K562 (cell line): ENCODE measurements around the gene NUP43. TPM values are rescaled to one million over a fixed set of nuclear protein-coding genes. Genes with fewer than 3 reads are reported as not detected.
A peak's percentile ranks its signal among the peaks of the same experiment; 100 is the strongest.
"Not testable (repeated sequence)": the region's sequence is repeated elsewhere in the genome, so short reads cannot be mapped to it uniquely, and the experiment has no call there.

Source experiments
- ATAC-seq: fragments of 200-7000 bp; cut with Tn5 transposase; 3 replicates; pipeline ENCODE4 v1.9.1; 2020; ENCODE audit warnings: moderate library complexity
- BruUV-seq: library from RNA; stranded (reverse); fragments of 400-500 nt; replicated peaks from 2 replicates; lab custom pipeline; 2021; lab: Mats Ljungman, UMichigan
- CTCF ChIA-PET: fragments of 300-600 bp; formaldehyde crosslinking; extraction: SDS; loops from one replicate; lab custom pipeline; 2021; ENCODE audit warnings: low intra/inter-chr PET ratio; lab: Yijun Ruan, JAX
- POLR2A ChIA-PET: fragments of 300-600, 350-650 bp; sonication (Branson Sonifier 250); formaldehyde crosslinking; extraction: SDS; loops from one replicate; lab custom pipeline; 2021; ENCODE audit warnings: antibody characterized with exemption, inconsistent platforms; lab: Yijun Ruan, JAX
- DNase-seq, 4 experiments: peaks; one replicate each; pipeline versions ENCODE4 v3.0.0 to v3.0.0-alpha.2; 2011 to 2018; ENCODE audit warnings: low spot score in 3 of 4, mixed read lengths in 3 of 4; ENCODE audit errors: extremely low read depth in 1 of 4
- FAIRE-seq: peaks from 2 replicates; lab custom pipeline; 2011; peaks lifted over from hg19 to GRCh38; lab: Jason Lieb, UNC
- H2AFZ ChIP-seq: 2 replicates; pipeline ENCODE4 v1.6.0; 2011; ENCODE audit warnings: low read depth, low read length, control low read depth, inconsistent platforms
- H3K27ac ChIP-seq: fragments of 200-600 bp; 3 replicates; pipeline ENCODE4 v1.8.0; 2011; ENCODE audit warnings: low read depth, mild to moderate bottlenecking, control low read depth, inconsistent platforms, low read length, moderate library complexity, mixed read lengths; ENCODE audit errors: extremely low read depth
- H3K27me3 ChIP-seq, 2 experiments: fragments of 300-600 bp in 1 of 2; 2 replicates in 1 of 2; 3 replicates in 1 of 2; pipeline versions ENCODE4 v1.6.0 to v1.8.0; 2011; ENCODE audit warnings: inconsistent platforms in 2 of 2, low read length in 2 of 2, mild to moderate bottlenecking in 1 of 2, mixed read lengths in 1 of 2, moderate library complexity in 1 of 2; ENCODE audit not compliant: control insufficient read depth in 2 of 2, insufficient read depth in 2 of 2
- H3K36me3 ChIP-seq: fragments of 300-600 bp; 3 replicates; pipeline ENCODE4 v1.8.0; 2011; ENCODE audit warnings: mild to moderate bottlenecking, low read length, inconsistent platforms; ENCODE audit not compliant: control insufficient read depth, insufficient read depth
- H3K4me1 ChIP-seq, 2 experiments: fragments of 200-600 bp in 1 of 2; replicated peaks in 1 of 2; 2 replicates in 1 of 2; 3 replicates in 1 of 2; pipeline versions ENCODE4 v1.5.1 to v1.8.0; 2011; ENCODE audit warnings: inconsistent platforms in 2 of 2, low read length in 2 of 2, mild to moderate bottlenecking in 1 of 2, mixed read lengths in 1 of 2, moderate library complexity in 1 of 2; ENCODE audit not compliant: control insufficient read depth in 2 of 2, insufficient read depth in 2 of 2
- H3K4me2 ChIP-seq: 2 replicates; pipeline ENCODE4 v1.6.1; 2011; ENCODE audit warnings: low read length, control low read depth, inconsistent platforms, mixed read lengths; ENCODE audit not compliant: insufficient read depth
- H3K4me3 ChIP-seq: fragments of 200-600 bp; sonication (generic), shearing (Covaris generic); 2 replicates; pipeline ENCODE4 v1.5.1; 2016; ENCODE audit warnings: control low read depth, inconsistent platforms
- H3K79me2 ChIP-seq: fragments of 200-600 bp; 3 replicates; pipeline ENCODE4 v1.8.0; 2011; ENCODE audit warnings: low read length, inconsistent platforms; ENCODE audit not compliant: control insufficient read depth, insufficient read depth
- H3K9ac ChIP-seq, 2 experiments: 2 replicates each; pipeline versions ENCODE4 v1.6.0 to v1.6.1; 2011; ENCODE audit warnings: low read depth in 2 of 2, low read length in 2 of 2, control low read depth in 1 of 2, inconsistent platforms in 1 of 2, mild to moderate bottlenecking in 1 of 2, mixed read lengths in 1 of 2; ENCODE audit not compliant: insufficient read depth in 1 of 2
- H3K9me1 ChIP-seq: one replicate; pipeline ENCODE4 v1.6.0; 2011; ENCODE audit warnings: inconsistent platforms, mild to moderate bottlenecking, low read length, moderate library complexity; ENCODE audit not compliant: control insufficient read depth, insufficient read depth
- H3K9me3 ChIP-seq: replicated peaks from 2 replicates; pipeline ENCODE4 v1.5.1; 2011; ENCODE audit warnings: low read depth, low read length, inconsistent platforms; ENCODE audit not compliant: control insufficient read depth, insufficient read depth
- H4K20me1 ChIP-seq: replicated peaks from 2 replicates; pipeline ENCODE4 v1.6.1; 2011; ENCODE audit warnings: low read length, inconsistent platforms, mixed read lengths; ENCODE audit not compliant: control insufficient read depth, insufficient read depth
- ARID1B ChIP-seq: fragments of 450-650 bp; IDR thresholded peaks from 2 replicates; pipeline ENCODE4 v1.6.1; 2016; ENCODE audit warnings: antibody characterized with exemption, mild to moderate bottlenecking, inconsistent platforms
- DACH1 ChIP-seq: fragments of 450-650 bp; IDR thresholded peaks from 2 replicates; pipeline ENCODE4 v1.6.1; 2018; ENCODE audit not compliant: partially characterized antibody
- WGBS: fragments of 100-300 bp; shearing (Covaris generic); methylation state at CpG from one replicate; pipeline ENCODE4 v1.1.6; 2016; ENCODE audit warnings: low coverage, mixed read lengths; ENCODE audit not compliant: insufficient coverage; ENCODE audit errors: missing lambda C conversion rate; 5-methylcytosine and 5-hydroxymethylcytosine counted together
- in situ Hi-C: fragments of 300-500 bp; cut with MboI; formaldehyde crosslinking; loops from 4 replicates; pipeline ENCODE4 v1.15.0; 2018; ENCODE audit warnings: inconsistent platforms, mixed read lengths
- intact Hi-C: fragments of 100-400 bp; cut with micrococcal nuclease; formaldehyde crosslinking; loops from 2 replicates; pipeline ENCODE4 v1.14.2; 2022
- polyA plus RNA-seq, 8 experiments: library from polyadenylated mRNA; depleted of rRNA in 4 of 8; stranded (reverse) in 5 of 8; unstranded in 3 of 8; fragments of >200 nt; fragmentation: Nextera tagmentation in 2 of 8; fragmentation: Illumina TruSeq in 1 of 8; extraction: Ambion mirVana in 2 of 8; extraction: Trizol in 1 of 8; gene quantifications; 2 replicates each; pipeline versions ENCODE4 v1.2.1 to v1.2.3, GENCODE V29; 2011 to 2014; ENCODE audit warnings: inconsistent platforms in 1 of 8, missing spikeins in 1 of 8
- total RNA-seq, 7 experiments: library from RNA; depleted of rRNA in 6 of 7; stranded (reverse); fragments of >200 nt in 6 of 7; fragmentation: Illumina TruSeq in 2 of 7; extraction: Trizol in 2 of 7; gene quantifications; 2 replicates each; pipeline versions ENCODE4 v1.2.1 to v1.2.3, GENCODE V29; 2011 to 2021; ENCODE audit warnings: low replicate concordance in 1 of 7
- TF ChIP-seq, protein P1 (sequence below): fragments of 250-450 bp; sonication (Bioruptor Pico); IDR thresholded peaks from 2 replicates; pipeline ENCODE4 v1.8.0; 2022; ENCODE audit warnings: moderate library complexity, mild to moderate bottlenecking, inconsistent platforms
- TF ChIP-seq, protein P2 (sequence below): fragments of 450-650 bp; IDR thresholded peaks from 2 replicates; pipeline ENCODE4 v1.6.1; 2018; ENCODE audit not compliant: partially characterized antibody

Gene NUP43
- total and polyA plus RNA-seq, 9 of the 15 experiments (the other 6 are each of a cell fraction or from before 2014, with no cell fraction given): 28.9 to 136 (median 67.4) TPM

DNA sequence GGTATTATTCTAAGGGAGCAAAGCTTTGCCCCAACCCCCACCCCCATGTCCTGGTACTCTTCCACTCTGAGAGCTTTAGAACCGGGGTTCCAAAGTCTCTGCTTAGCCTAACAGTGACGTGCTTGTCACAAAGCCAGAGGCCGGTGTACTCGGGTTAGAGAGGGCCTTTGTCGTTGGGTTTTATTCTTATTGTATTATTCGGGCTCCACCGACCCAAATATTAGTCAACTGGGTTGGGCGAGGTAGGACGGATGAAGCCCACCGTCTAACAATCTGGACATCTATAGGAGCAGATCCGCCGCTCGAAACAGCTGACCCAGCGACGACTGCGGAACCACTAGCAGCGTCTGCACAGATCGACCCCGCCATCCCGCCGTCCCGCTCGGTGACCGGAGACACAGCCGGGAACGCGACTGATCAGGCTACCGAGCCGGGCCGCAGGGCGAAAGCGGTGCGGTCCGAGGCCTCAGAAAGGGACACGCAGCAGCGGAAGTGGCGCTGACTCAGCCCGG lies 2.8 kb upstream of the NUP43 start (continued):
- TF ChIP-seq, protein P1, sequence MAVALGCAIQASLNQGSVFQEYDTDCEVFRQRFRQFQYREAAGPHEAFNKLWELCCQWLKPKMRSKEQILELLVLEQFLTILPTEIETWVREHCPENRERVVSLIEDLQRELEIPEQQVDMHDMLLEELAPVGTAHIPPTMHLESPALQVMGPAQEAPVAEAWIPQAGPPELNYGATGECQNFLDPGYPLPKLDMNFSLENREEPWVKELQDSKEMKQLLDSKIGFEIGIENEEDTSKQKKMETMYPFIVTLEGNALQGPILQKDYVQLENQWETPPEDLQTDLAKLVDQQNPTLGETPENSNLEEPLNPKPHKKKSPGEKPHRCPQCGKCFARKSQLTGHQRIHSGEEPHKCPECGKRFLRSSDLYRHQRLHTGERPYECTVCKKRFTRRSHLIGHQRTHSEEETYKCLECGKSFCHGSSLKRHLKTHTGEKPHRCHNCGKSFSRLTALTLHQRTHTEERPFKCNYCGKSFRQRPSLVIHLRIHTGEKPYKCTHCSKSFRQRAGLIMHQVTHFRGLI: peak; percentile 70; the same call in 1 of the 2 replicates
- TF ChIP-seq ARID1B: peak; percentile 36

DNA sequence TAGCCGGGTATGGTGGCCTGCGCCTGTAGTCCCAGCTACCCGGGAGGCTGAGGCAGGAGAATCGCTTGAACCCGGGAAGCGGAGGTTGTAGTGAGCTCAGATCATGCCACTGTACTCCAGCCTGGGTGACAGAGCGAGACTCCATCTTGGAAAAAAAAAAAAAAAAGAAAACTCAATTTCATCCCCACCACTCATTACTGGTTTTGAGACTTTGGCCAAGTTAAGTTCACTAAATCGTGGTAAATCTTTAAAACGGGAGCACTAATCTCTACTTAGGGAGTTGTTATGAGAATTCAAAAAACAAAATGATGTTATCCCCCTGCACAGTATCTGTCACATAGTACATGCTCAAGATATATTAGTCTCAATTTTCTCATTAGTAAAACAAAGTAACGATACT lies 1.1 kb downstream of the NUP43 start:
- H2AFZ ChIP-seq, H3K9me1 ChIP-seq, H4K20me1 ChIP-seq, BruUV-seq, FAIRE-seq, in situ Hi-C loops, CTCF ChIA-PET, H3K27me3 ChIP-seq, DNase-seq, H3K9me3 ChIP-seq, intact Hi-C loops, H3K27ac ChIP-seq, ATAC-seq: not testable (repeated sequence)
- Histone ChIP-seq H3K79me2 (peaks cover 42% of the 10 kb centered on the region), H3K4me3 (peak overlapping the region; percentile 69), H3K36me3 (peaks cover 41% of the 10 kb centered on the region), H3K9ac (peak overlapping the region in 1 of 2 experiments; percentile 89; a peak in 3 of 4 replicates), H3K4me2 (peak overlapping the region; percentile 95), H3K4me1 (peaks cover 10 to 14% of the 10 kb centered on the region in 2 experiments)
- WGBS: 51% methylated on average over 8 of the region's 10 CpGs
- POLR2A ChIA-PET: interaction anchor here (0.9 to 1.1 kb wide), 3 partner anchors 11 to 78 kb away, joined by 3 read pairs; no protein-coding TSS in a partner anchor
- TF ChIP-seq, protein P2, sequence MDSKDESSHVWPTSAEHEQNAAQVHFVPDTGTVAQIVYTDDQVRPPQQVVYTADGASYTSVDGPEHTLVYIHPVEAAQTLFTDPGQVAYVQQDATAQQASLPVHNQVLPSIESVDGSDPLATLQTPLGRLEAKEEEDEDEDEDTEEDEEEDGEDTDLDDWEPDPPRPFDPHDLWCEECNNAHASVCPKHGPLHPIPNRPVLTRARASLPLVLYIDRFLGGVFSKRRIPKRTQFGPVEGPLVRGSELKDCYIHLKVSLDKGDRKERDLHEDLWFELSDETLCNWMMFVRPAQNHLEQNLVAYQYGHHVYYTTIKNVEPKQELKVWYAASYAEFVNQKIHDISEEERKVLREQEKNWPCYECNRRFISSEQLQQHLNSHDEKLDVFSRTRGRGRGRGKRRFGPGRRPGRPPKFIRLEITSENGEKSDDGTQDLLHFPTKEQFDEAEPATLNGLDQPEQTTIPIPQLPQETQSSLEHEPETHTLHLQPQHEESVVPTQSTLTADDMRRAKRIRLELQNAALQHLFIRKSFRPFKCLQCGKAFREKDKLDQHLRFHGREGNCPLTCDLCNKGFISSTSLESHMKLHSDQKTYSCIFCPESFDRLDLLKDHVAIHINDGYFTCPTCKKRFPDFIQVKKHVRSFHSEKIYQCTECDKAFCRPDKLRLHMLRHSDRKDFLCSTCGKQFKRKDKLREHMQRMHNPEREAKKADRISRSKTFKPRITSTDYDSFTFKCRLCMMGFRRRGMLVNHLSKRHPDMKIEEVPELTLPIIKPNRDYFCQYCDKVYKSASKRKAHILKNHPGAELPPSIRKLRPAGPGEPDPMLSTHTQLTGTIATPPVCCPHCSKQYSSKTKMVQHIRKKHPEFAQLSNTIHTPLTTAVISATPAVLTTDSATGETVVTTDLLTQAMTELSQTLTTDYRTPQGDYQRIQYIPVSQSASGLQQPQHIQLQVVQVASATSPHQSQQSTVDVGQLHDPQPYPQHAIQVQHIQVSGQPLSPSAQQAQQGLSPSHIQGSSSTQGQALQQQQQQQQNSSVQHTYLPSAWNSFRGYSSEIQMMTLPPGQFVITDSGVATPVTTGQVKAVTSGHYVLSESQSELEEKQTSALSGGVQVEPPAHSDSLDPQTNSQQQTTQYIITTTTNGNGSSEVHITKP: peak; percentile 77
- TF ChIP-seq DACH1: peak; percentile 9
